H1 (cell line): ENCODE results near the gene ABCG5. TPM values are rescaled to one million over a fixed set of nuclear protein-coding genes. Genes with fewer than 3 reads are reported as not detected.

Experiments
- CTCF ChIA-PET: fragments of 300-600 bp; sonication (Branson Sonifier 250); formaldehyde crosslinking; loops from one replicate; lab custom pipeline; 2021; ENCODE audit not compliant: partially characterized antibody; lab: Charles Lee
- POLR2A ChIA-PET: fragments of 300-600 bp; sonication (Branson Sonifier 250); formaldehyde crosslinking; loops from one replicate; lab custom pipeline; 2021; ENCODE audit warnings: inconsistent platforms; ENCODE audit not compliant: partially characterized antibody; lab: Charles Lee
- DNase-seq, 2 experiments: peaks; one replicate each; pipeline versions ENCODE4 v3.0.0 to v3.0.0-alpha.2; 2010 to 2022; ENCODE audit warnings: low spot score in 2 of 2, low read depth in 1 of 2, mixed read lengths in 1 of 2
- FAIRE-seq: peaks from 2 replicates; lab custom pipeline; 2011; peaks lifted over from hg19 to GRCh38; lab: Jason Lieb, UNC
- H2AFZ ChIP-seq: 2 replicates; pipeline ENCODE4 v1.8.1; 2012; ENCODE audit warnings: low read length, inconsistent platforms
- H2AK5ac ChIP-seq: 2 replicates; pipeline ENCODE4 v1.6.1; 2013; ENCODE audit warnings: low read depth, low read length
- H2BK120ac ChIP-seq: replicated peaks from 2 replicates; pipeline ENCODE3; 2013; ENCODE audit warnings: low read depth, low read length, inconsistent platforms
- H2BK12ac ChIP-seq: 2 replicates; pipeline ENCODE4 v1.6.1; 2013; ENCODE audit warnings: low read depth, low read length
- H2BK15ac ChIP-seq: 2 replicates; pipeline ENCODE4 v1.6.1; 2013; ENCODE audit warnings: low read length
- H2BK20ac ChIP-seq: 2 replicates; pipeline ENCODE4 v1.6.1; 2013; ENCODE audit warnings: low read length
- H2BK5ac ChIP-seq: 2 replicates; pipeline ENCODE4 v1.6.1; 2013; ENCODE audit warnings: low read depth, low read length
- H3K14ac ChIP-seq: 2 replicates; pipeline ENCODE4 v1.6.1; 2013; ENCODE audit warnings: inconsistent platforms; ENCODE audit not compliant: insufficient read length
- H3K18ac ChIP-seq: 2 replicates; pipeline ENCODE4 v1.6.1; 2013; ENCODE audit warnings: low read length; ENCODE audit errors: extremely low read depth
- H3K23ac ChIP-seq: 2 replicates; pipeline ENCODE4 v1.6.1; 2013; ENCODE audit warnings: inconsistent platforms; ENCODE audit not compliant: insufficient read length
- H3K23me2 ChIP-seq: 2 replicates; pipeline ENCODE4 v1.6.1; 2013; ENCODE audit warnings: low read depth, low read length
- H3K27ac ChIP-seq: 2 replicates; pipeline ENCODE4 v1.6.1; 2011; ENCODE audit warnings: low read depth, low read length, inconsistent platforms
- H3K27me3 ChIP-seq, 4 experiments: replicated peaks in 1 of 4; 1 replicate in 1 of 4; 2 replicates in 3 of 4; pipeline versions ENCODE4 v1.6.1 to v1.8.1; 2011 to 2013; ENCODE audit warnings: low read length in 3 of 4, mild to moderate bottlenecking in 3 of 4, inconsistent platforms in 2 of 4, mixed read lengths in 2 of 4, moderate library complexity in 1 of 4; ENCODE audit not compliant: control insufficient read depth in 3 of 4, insufficient read depth in 3 of 4; ENCODE audit errors: extremely low read depth in 1 of 4
- H3K36me3 ChIP-seq, 4 experiments: 2 replicates each; pipeline versions ENCODE4 v1.6.1 to v1.8.1; 2011 to 2013; ENCODE audit warnings: mild to moderate bottlenecking in 4 of 4, low read length in 3 of 4, moderate library complexity in 2 of 4, control low read depth in 1 of 4, inconsistent platforms in 1 of 4; ENCODE audit not compliant: insufficient read depth in 4 of 4, control insufficient read depth in 2 of 4
- H3K4ac ChIP-seq: replicated peaks from 2 replicates; pipeline ENCODE3; 2013; ENCODE audit warnings: low read length, low read depth, mixed read lengths, inconsistent platforms; ENCODE audit not compliant: insufficient read length
- H3K4me1 ChIP-seq, 4 experiments: replicated peaks in 1 of 4; 1 replicate in 1 of 4; 2 replicates in 3 of 4; pipeline versions ENCODE4 v1.6.1 to v1.8.1; 2011 to 2013; ENCODE audit warnings: low read length in 3 of 4, inconsistent platforms in 2 of 4, mixed read lengths in 1 of 4; ENCODE audit not compliant: insufficient read depth in 4 of 4, control insufficient read depth in 3 of 4
- H3K4me2 ChIP-seq, 2 experiments: 2 replicates each; pipeline versions ENCODE4 v1.6.1 to v1.8.1; 2011 to 2013; ENCODE audit warnings: low read depth in 2 of 2, low read length in 2 of 2, control low read depth in 1 of 2, inconsistent platforms in 1 of 2, mild to moderate bottlenecking in 1 of 2; ENCODE audit not compliant: insufficient read depth in 1 of 2
- H3K4me3 ChIP-seq, 4 experiments: fragments of 200-600, 300-600 bp in 1 of 4; sonication (generic), shearing (Covaris generic), sonication (Bioruptor Twin) in 1 of 4; 2 replicates each; pipeline versions ENCODE4 v1.5.1 to v1.8.1; 2011 to 2016; ENCODE audit warnings: low read length in 4 of 4, low read depth in 3 of 4, control low read depth in 2 of 4, inconsistent platforms in 2 of 4, mild to moderate bottlenecking in 2 of 4, mixed read lengths in 1 of 4, moderate library complexity in 1 of 4; ENCODE audit not compliant: insufficient read depth in 2 of 4; ENCODE audit errors: extremely low read depth in 1 of 4
- H3K56ac ChIP-seq: replicated peaks from 2 replicates; pipeline ENCODE3; 2013; ENCODE audit warnings: low read depth, mild to moderate bottlenecking, mixed read lengths, low read length, inconsistent platforms; ENCODE audit not compliant: insufficient read length
- H3K79me1 ChIP-seq: 2 replicates; pipeline ENCODE4 v1.6.1; 2013; ENCODE audit warnings: low read depth, low read length, control low read depth
- H3K79me2 ChIP-seq, 2 experiments: 2 replicates each; pipeline versions ENCODE4 v1.6.1 to v1.8.1; 2012 to 2013; ENCODE audit warnings: low read length in 2 of 2, mild to moderate bottlenecking in 2 of 2, inconsistent platforms in 1 of 2; ENCODE audit not compliant: insufficient read depth in 2 of 2, control insufficient read depth in 1 of 2
- H3K9ac ChIP-seq, 4 experiments: replicated peaks in 1 of 4; 1 replicate in 1 of 4; 2 replicates in 3 of 4; pipeline versions ENCODE4 v1.6.1 to v1.8.1; 2011 to 2013; ENCODE audit warnings: low read depth in 3 of 4, low read length in 3 of 4, control low read depth in 2 of 4, mild to moderate bottlenecking in 2 of 4, moderate library complexity in 2 of 4, inconsistent platforms in 1 of 4; ENCODE audit errors: extremely low read depth in 1 of 4
- H3K9me3 ChIP-seq, 2 experiments: 2 replicates each; pipeline versions ENCODE4 v1.6.1 to v1.8.1; 2012 to 2013; ENCODE audit warnings: mild to moderate bottlenecking in 2 of 2, moderate library complexity in 2 of 2, control low read depth in 1 of 2, inconsistent platforms in 1 of 2, low read depth in 1 of 2, low read length in 1 of 2, mixed read lengths in 1 of 2; ENCODE audit not compliant: insufficient read depth in 2 of 2
- H4K20me1 ChIP-seq, 2 experiments: replicated peaks in 1 of 2; 2 replicates each; pipeline versions ENCODE3 to v1.8.1; 2011 to 2013; ENCODE audit warnings: inconsistent platforms in 2 of 2, low read length in 2 of 2, mild to moderate bottlenecking in 1 of 2; ENCODE audit not compliant: insufficient read depth in 2 of 2, control insufficient read depth in 1 of 2
- H4K5ac ChIP-seq: 2 replicates; pipeline ENCODE4 v1.6.1; 2013; ENCODE audit warnings: low read length, low read depth, mixed read lengths, inconsistent platforms; ENCODE audit not compliant: insufficient read length
- H4K8ac ChIP-seq: 2 replicates; pipeline ENCODE4 v1.8.0; 2013; ENCODE audit warnings: mild to moderate bottlenecking, moderate library complexity, low read length, inconsistent platforms; ENCODE audit not compliant: insufficient read depth; ENCODE audit errors: extremely low read depth
- H4K91ac ChIP-seq: replicated peaks from 2 replicates; pipeline ENCODE3; 2013; ENCODE audit warnings: low read length, mixed read lengths, inconsistent platforms; ENCODE audit not compliant: insufficient read length
- ATF3 ChIP-seq: IDR thresholded peaks from 2 replicates; pipeline ENCODE4 v1.6.1; 2011; ENCODE audit warnings: low read depth, mild to moderate bottlenecking, low read length; ENCODE audit not compliant: insufficient read depth
- BRCA1 ChIP-seq: IDR thresholded peaks from 2 replicates; pipeline ENCODE4 v1.6.1; 2012; ENCODE audit warnings: low read depth, low read length, improper control_type of control experiment
- CHD1 ChIP-seq: IDR thresholded peaks from 2 replicates; pipeline ENCODE4 v1.6.1; 2012; ENCODE audit warnings: low read depth, low read length, improper control_type of control experiment
- MAFK ChIP-seq: IDR thresholded peaks from 2 replicates; pipeline ENCODE4 v1.6.1; 2012; ENCODE audit warnings: low read depth, mild to moderate bottlenecking, improper control_type of control experiment, low read length
- PHF8 ChIP-seq: fragments of 200-600 bp; sonication (generic); conservative IDR thresholded peaks from 2 replicates; pipeline ENCODE4 v1.7.1; 2012; ENCODE audit warnings: low read depth, mild to moderate bottlenecking, inconsistent platforms, low read length, moderate library complexity
- RBBP5 ChIP-seq: IDR thresholded peaks from 2 replicates; pipeline ENCODE4 v1.7.1; 2012; ENCODE audit warnings: low read depth, mild to moderate bottlenecking, inconsistent platforms, low read length, moderate library complexity, borderline replicate concordance
- SIRT6 ChIP-seq: IDR thresholded peaks from one replicate; pipeline ENCODE4 v1.7.1; 2012; ENCODE audit warnings: low read length, inconsistent platforms
- SIX5 ChIP-seq: IDR thresholded peaks from 2 replicates; pipeline ENCODE4 v1.6.1; 2011; ENCODE audit warnings: mild to moderate bottlenecking, low read depth, low read length
- SP4 ChIP-seq: IDR thresholded peaks from 2 replicates; pipeline ENCODE4 v1.6.1; 2012; ENCODE audit warnings: low read length, inconsistent platforms
- SRF ChIP-seq: IDR thresholded peaks from 2 replicates; pipeline ENCODE4 v1.6.1; 2011; ENCODE audit warnings: mild to moderate bottlenecking, low read depth, low read length, moderate library complexity
- TEAD4 ChIP-seq: IDR thresholded peaks from 2 replicates; pipeline ENCODE4 v1.6.1; 2012; ENCODE audit warnings: low read depth, low read length, inconsistent platforms, mixed read lengths
- WGBS, 2 experiments: shearing (Covaris generic) in 1 of 2; methylation state at CpG; one replicate each; pipeline versions ENCODE4 v1.1.6 to v1.1.7; 2013 to 2015; ENCODE audit warnings: low lambda C conversion rate in 2 of 2, mixed read lengths in 2 of 2, inconsistent platforms in 1 of 2, low coverage in 1 of 2, missing lambda C conversion rate in 1 of 2; ENCODE audit not compliant: insufficient replicate concordance in 2 of 2, insufficient coverage in 1 of 2, insufficient read length in 1 of 2; ENCODE audit errors: extremely low coverage in 1 of 2, missing lambda C conversion rate in 1 of 2; 5-methylcytosine and 5-hydroxymethylcytosine counted together
- polyA plus RNA-seq, 7 experiments: library from polyadenylated mRNA; depleted of rRNA in 3 of 7; stranded (reverse) in 5 of 7; unstranded in 2 of 7; fragments of >200 nt in 5 of 7; fragments of 200-250 nt in 2 of 7; gene quantifications; 1 replicate in 5 of 7; 2 replicates in 1 of 7; 4 replicates in 1 of 7; pipeline versions ENCODE4 v1.2.1 to v1.2.3, GENCODE V29; 2011 to 2013; ENCODE audit warnings: missing spikeins in 2 of 7, mixed read lengths in 2 of 7
- total RNA-seq: library from RNA; stranded (reverse); fragmentation: NEBNext Ultra II Directional; extraction: Animal tissue kit (Norgen Biotek cat#: 25700); gene quantifications from 2 replicates; pipeline ENCODE4 v1.2.1, GENCODE V29; 2021
- TF ChIP-seq, protein P1 (sequence below): IDR thresholded peaks from 2 replicates; pipeline ENCODE4 v1.6.1; 2012; ENCODE audit warnings: low read length, inconsistent platforms

Gene ABCG5
- total and polyA plus RNA-seq, 2 of the 8 experiments (the other 6 are each of a cell fraction or from before 2014, with no cell fraction given), result not detected

GRCh38 chr2:43776324-43776723 is 62.3 kb downstream of the ABCG5 start:
- no peak overlapping the region for H3K18ac ChIP-seq
- FAIRE-seq, result no peak
- WGBS, 2 experiments, result 86% methylated on average over 1 of the region's 1 CpG; no CpG with 5 or more reads in 1 of the 2 experiments

More at GRCh38 chr2:43776324-43776723, 62.3 kb downstream of the ABCG5 start:
- no peak overlapping the region for H3K56ac ChIP-seq
- no peaks in the 10 kb centered on the region for H3K79me2 ChIP-seq
- H3K4me2 ChIP-seq, result no peak overlapping the region
- no peak overlapping the region for H2AFZ ChIP-seq
- no peak overlapping the region for H3K4me3 ChIP-seq
- H3K23me2 ChIP-seq, result no peaks in the 10 kb centered on the region
- no peaks in the 10 kb centered on the region for H4K20me1 ChIP-seq
- no peak overlapping the region for H3K27ac ChIP-seq
- no peaks in the 10 kb centered on the region; a peak in 1 of 8 replicates for H3K36me3 ChIP-seq
- no peak overlapping the region for H2BK120ac ChIP-seq
- no peak overlapping the region for H4K5ac ChIP-seq
- H2BK5ac ChIP-seq, result no peak overlapping the region
- no peaks in the 10 kb centered on the region for H3K27me3 ChIP-seq
- H2BK15ac ChIP-seq, result no peak overlapping the region
- H4K8ac ChIP-seq, result no peak overlapping the region
- ChIA-PET POLR2A (no interaction called here), CTCF (interaction anchor here (1.6 kb wide), 1 partner anchor 10 kb away, joined by 3 read pairs; no protein-coding TSS in a partner anchor)
- DNase-seq, result no peak
- no peak overlapping the region for H3K23ac ChIP-seq
- no peak for TF ChIP-seq SP4
- TF ChIP-seq PHF8, result no peak
- TF ChIP-seq TEAD4, result no peak
- TF ChIP-seq MAFK, result no peak
- TF ChIP-seq SRF, result no peak
- TF ChIP-seq SIX5, result no peak
- TF ChIP-seq, protein P1, sequence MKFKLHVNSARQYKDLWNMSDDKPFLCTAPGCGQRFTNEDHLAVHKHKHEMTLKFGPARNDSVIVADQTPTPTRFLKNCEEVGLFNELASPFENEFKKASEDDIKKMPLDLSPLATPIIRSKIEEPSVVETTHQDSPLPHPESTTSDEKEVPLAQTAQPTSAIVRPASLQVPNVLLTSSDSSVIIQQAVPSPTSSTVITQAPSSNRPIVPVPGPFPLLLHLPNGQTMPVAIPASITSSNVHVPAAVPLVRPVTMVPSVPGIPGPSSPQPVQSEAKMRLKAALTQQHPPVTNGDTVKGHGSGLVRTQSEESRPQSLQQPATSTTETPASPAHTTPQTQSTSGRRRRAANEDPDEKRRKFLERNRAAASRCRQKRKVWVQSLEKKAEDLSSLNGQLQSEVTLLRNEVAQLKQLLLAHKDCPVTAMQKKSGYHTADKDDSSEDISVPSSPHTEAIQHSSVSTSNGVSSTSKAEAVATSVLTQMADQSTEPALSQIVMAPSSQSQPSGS, result no peak
- TF ChIP-seq ATF3, result no peak
- no peak for TF ChIP-seq CHD1
- no peak for TF ChIP-seq BRCA1
- no peak for TF ChIP-seq RBBP5
- TF ChIP-seq SIRT6, result no peak
- H2BK12ac ChIP-seq, result no peak overlapping the region
- H3K9ac ChIP-seq, result no peak overlapping the region
- no peaks in the 10 kb centered on the region for H3K79me1 ChIP-seq
- peaks cover 0 to 3% (median 0%) of the 10 kb centered on the region in 4 experiments; a peak in 1 of 7 replicates for H3K4me1 ChIP-seq
- no peak overlapping the region for H3K4ac ChIP-seq
- no peak overlapping the region for H4K91ac ChIP-seq
- H3K9me3 ChIP-seq, result no peaks in the 10 kb centered on the region
- H3K14ac ChIP-seq, result no peak overlapping the region
- no peak overlapping the region for H2AK5ac ChIP-seq
- no peak overlapping the region for H2BK20ac ChIP-seq
